ENCODE results near the gene ADD2. TPM values are rescaled to one million over a fixed set of nuclear protein-coding genes. Genes with fewer than 3 reads are reported as not detected.

ADD2 gene
- total RNA-seq, 1 experiment from 2014 or later: 4.4 TPM

GRCh38 chr2:70646420-70646818 is 121.6 kb downstream of the ADD2 start:
- no peak overlapping the region for H3K4me3 ChIP-seq (ENCODE audit: low read length)
- H3K9ac ChIP-seq (ENCODE audit: low read length): no peak overlapping the region
- H3K36me3 ChIP-seq (ENCODE audit: low read depth, low read length): no peaks in the 10 kb centered on the region
- H3K9me3 ChIP-seq (ENCODE audit: low read length): no peaks in the 10 kb centered on the region
- H3K4me1 ChIP-seq (ENCODE audit: insufficient read depth, low read length): peaks cover 3% of the 10 kb centered on the region
- BruUV-seq (replicated peaks): no TSS peak
- H3K27ac ChIP-seq (ENCODE audit: low read length): no peak overlapping the region
- POLR2A ChIA-PET (ENCODE audit: unreplicated experiment): no interaction called here
- no peak for TF ChIP-seq EZH2 (IDR thresholded peaks at IDR 0.05; ENCODE audit: low read length, unreplicated experiment)
- no peak overlapping the region for H3K4me2 ChIP-seq (ENCODE audit: low read length)
- no peaks in the 10 kb centered on the region for H4K20me1 ChIP-seq (ENCODE audit: low read length)
- no peak overlapping the region for H2AFZ ChIP-seq (ENCODE audit: low read length)
- H3K9me2 ChIP-seq (replicated peaks; ENCODE audit: low read length): no peaks in the 10 kb centered on the region
- no peak for ATAC-seq
- no peak for DNase-seq
- CTCF ChIA-PET: interaction anchor here (1.8 kb wide), 1 partner anchor 342 kb away, joined by 8 read pairs; no protein-coding TSS in a partner anchor
- H3K27me3 ChIP-seq (ENCODE audit: low read length): peaks cover 3% of the 10 kb centered on the region
- no peaks in the 10 kb centered on the region for H3K79me2 ChIP-seq (ENCODE audit: low read length)
- intact Hi-C loops (cut with micrococcal nuclease): no loop called here
- no peaks in the 10 kb centered on the region for H3F3A ChIP-seq (ENCODE audit: low read length, unreplicated experiment)

- peak; percentile 48 for DNase-seq
- TF ChIP-seq EZH2 (IDR thresholded peaks at IDR 0.05; ENCODE audit: low read length, unreplicated experiment) (no peak), CTCF (conservative IDR thresholded peaks at IDR 0.05; ENCODE audit: low read depth, low read length) (peak; percentile 48), EZH2phosphoT487 (IDR thresholded peaks at IDR 0.05; ENCODE audit: borderline replicate concordance, low read length) (no peak)
- Histone ChIP-seq H4K20me1 (ENCODE audit: low read length) (no peaks in the 10 kb centered on the region), H3K36me3 (ENCODE audit: low read depth, low read length) (no peaks in the 10 kb centered on the region), H3K9me2 (replicated peaks; ENCODE audit: low read length) (no peaks in the 10 kb centered on the region), H2AFZ (ENCODE audit: low read length) (no peak overlapping the region), H3K9ac (ENCODE audit: low read length) (no peak overlapping the region), H3K9me3 (ENCODE audit: low read length) (no peaks in the 10 kb centered on the region), H3K4me3 (ENCODE audit: low read length) (no peak overlapping the region), H3K27me3 (ENCODE audit: low read length) (no peaks in the 10 kb centered on the region), H3K4me2 (ENCODE audit: low read length) (no peak overlapping the region), H3F3A (ENCODE audit: low read length, unreplicated experiment) (no peaks in the 10 kb centered on the region), H3K4me1 (ENCODE audit: insufficient read depth, low read length) (peaks cover 9% of the 10 kb centered on the region), H3K79me2 (ENCODE audit: low read length) (no peaks in the 10 kb centered on the region), H3K27ac (ENCODE audit: low read length) (no peak overlapping the region)
- peak; percentile 55 for ATAC-seq
- intact Hi-C loops (cut with micrococcal nuclease): no loop called here
- ChIA-PET CTCF (interaction anchor here (1.3 kb wide), 1 partner anchor 342 kb away, joined by 3 read pairs; no protein-coding TSS in a partner anchor), POLR2A (ENCODE audit: unreplicated experiment) (no interaction called here)
- BruUV-seq (replicated peaks): no TSS peak
These were observed 122.1 kb downstream of the ADD2 start for GRCh38 chr2:70645733-70646419.

GRCh38 chr2:70643715-70644114 is 124.3 kb downstream of the ADD2 start:
- no peak overlapping the region for H3K4me3 ChIP-seq (ENCODE audit: low read length)
- ChIA-PET CTCF (interaction anchor here (0.7 to 1.2 kb wide), 2 partner anchors 144 to 340 kb away, joined by 3 read pairs; no protein-coding TSS in a partner anchor), POLR2A (ENCODE audit: unreplicated experiment) (no interaction called here)
- no peaks in the 10 kb centered on the region for H4K20me1 ChIP-seq (ENCODE audit: low read length)
- no peaks in the 10 kb centered on the region for H3K9me3 ChIP-seq (ENCODE audit: low read length)
- no peaks in the 10 kb centered on the region for H3F3A ChIP-seq (ENCODE audit: low read length, unreplicated experiment)
- intact Hi-C loops (cut with micrococcal nuclease): no loop called here
- no peaks in the 10 kb centered on the region for H3K27me3 ChIP-seq (ENCODE audit: low read length)
- no peak overlapping the region for H3K27ac ChIP-seq (ENCODE audit: low read length)
- no peaks in the 10 kb centered on the region for H3K9me2 ChIP-seq (replicated peaks; ENCODE audit: low read length)
- H3K36me3 ChIP-seq (ENCODE audit: low read depth, low read length): no peaks in the 10 kb centered on the region
- H3K4me1 ChIP-seq (ENCODE audit: insufficient read depth, low read length): peaks cover 16% of the 10 kb centered on the region
- no peak overlapping the region for H2AFZ ChIP-seq (ENCODE audit: low read length)
- BruUV-seq (replicated peaks): no TSS peak
- H3K79me2 ChIP-seq (ENCODE audit: low read length): no peaks in the 10 kb centered on the region
- DNase-seq (peak; percentile 71), ATAC-seq (no peak)
- H3K4me2 ChIP-seq (ENCODE audit: low read length): no peak overlapping the region
- peak; percentile 78 for TF ChIP-seq CTCF (conservative IDR thresholded peaks at IDR 0.05; ENCODE audit: low read depth, low read length)
- no peak for TF ChIP-seq EZH2 (IDR thresholded peaks at IDR 0.05; ENCODE audit: low read length, unreplicated experiment)
- H3K9ac ChIP-seq (ENCODE audit: low read length): no peak overlapping the region

Measured in PC-3 (cell line).